CD4-positive, alpha-beta T cell treated with Interleukin-2 at 100 ng/mL for 4 hours (primary cell): ENCODE results near the gene HEBP1.

Experiments
- DNase-seq: peaks from one replicate; pipeline ENCODE4 v3.0.0-alpha.2; 2020; ENCODE audit warnings: low spot score

The HEBP1 gene

DNA sequence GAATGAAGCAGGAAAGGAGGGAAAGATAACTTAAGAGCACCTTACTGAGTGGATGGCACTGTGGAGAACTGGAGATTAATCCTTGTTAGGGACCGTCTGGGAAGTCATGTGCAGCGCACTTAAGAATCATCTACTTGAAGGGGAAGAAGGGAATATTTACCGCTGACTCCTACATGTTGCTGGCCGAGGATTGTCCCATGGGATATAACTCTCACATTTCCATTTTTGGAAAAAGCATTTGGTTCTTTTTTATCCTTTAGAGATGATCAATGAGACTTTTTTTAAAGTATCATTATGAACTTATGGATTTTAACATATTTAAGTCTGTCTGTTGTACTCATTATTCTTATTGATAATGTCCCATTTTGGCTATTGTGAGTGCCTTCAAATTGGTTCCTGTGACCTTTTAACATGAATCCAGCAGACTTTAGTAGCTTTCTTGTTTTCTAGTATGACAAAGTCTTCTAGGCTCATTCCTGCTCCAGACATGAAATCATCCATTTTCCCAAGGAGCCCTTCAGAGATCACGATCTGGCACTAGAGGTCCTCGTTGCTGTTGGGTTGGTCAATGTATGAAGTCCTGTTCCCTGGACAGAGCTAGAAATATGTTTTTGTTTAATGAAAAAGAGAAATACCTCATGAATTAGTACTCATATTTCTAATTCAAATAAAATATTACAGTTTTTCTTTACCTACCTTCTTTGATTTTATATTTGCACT, 23.9 kb upstream of the HEBP1 start:
- DNase-seq: no peak

DNA sequence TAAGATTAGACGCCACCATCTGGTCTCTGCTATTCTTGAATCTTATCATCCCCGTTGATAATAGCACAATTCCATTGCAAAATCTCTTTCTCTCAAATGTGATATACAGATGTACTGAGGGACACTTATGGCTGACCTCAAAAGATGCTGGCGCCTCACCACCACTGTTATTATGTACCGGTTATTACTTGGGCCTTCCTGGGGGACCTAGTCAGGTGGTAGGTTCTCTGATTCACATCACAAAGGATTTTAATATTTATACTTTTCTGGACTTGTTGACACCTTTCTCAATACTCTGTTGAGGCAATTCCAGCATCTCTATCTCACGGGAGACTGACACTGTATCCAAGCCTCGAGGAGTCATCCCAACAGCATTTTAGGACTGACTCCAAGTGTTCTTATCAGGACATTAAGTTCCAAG, 22.8 kb upstream of the HEBP1 start:
- no peak for DNase-seq

DNA sequence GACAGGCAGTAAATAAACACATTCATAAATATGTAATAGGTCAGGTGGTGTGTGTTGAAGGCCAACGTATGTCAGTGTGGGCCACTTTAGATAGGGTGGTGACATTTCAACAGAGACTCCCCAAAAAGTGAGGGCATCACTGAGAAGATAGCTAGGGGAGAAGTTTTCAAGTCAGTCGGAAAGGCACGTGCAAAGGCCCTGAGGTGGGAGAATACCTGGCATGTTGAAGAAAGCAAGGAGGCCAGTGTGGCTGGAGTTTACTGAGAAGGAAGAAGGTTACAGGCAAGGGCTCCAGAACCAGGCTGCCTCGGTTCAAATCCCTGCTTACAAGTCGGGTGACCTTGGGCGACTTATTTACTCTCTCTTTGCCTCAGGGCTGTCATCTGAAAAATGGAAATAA, 11.0 kb upstream of the HEBP1 start:
- no peak for DNase-seq

DNA sequence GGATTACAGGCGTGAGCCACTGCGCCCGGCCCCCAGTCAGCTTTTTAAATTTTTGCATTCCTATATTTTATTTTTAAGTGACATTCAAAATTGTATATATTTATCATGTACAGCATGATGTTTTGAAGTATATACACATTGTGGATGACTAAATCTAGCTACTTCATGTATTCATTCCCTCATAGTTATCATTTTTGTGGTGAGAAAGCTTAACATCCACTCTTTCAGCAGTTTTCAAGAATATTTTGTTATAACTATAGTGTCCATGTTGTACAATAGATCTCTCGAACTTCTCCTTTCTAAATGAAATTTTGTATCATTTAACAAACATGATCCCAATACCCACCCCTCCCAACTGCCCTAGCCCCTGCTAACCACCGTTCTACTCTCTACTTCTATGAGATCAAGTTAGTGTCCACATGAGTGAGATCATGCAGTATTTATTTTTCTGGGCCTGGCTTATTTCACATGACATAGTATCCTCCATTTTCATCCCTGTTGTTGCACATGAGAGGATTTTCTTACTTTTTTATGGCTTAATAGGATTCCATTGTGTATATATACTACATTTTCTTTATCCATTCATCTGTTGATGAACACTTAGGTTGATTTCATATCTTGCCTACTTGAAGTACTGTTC, 8.8 kb upstream of the HEBP1 start:
- no peak for DNase-seq

DNA sequence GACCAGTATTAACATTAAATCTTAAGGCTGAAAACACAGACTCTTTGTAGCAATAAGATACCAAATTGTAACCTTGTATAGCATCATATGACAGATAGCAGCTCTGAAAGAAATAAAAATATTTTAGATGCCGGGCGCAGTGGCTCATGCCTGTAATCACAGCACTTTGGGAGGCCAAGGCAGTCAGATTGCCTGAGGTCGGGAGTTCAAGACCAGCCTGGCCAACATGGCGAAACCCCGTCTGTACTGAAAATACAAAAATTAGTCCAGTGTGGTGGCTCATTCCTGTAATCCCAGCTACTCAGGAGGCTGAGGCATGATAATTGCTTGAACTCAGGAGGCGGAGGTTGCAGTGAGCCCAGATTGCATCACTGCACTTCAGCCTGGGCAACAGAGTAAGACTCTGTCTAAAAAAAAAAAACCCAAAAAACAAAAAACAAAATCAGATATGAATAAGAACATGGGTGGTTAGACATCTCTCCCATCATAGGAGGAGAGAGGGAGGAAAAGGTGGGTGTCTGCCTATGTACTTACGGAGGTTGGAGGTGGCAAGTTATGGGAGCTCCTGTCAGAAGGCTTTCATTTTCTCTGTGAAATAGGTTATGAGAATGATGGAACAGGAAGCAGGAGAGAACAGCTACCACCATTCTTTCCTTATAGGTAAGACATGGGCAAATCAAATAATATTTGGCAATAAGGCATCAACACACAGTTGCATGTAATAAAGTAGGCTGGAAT, 7.6 kb upstream of the HEBP1 start:
- DNase-seq: no peak

DNA sequence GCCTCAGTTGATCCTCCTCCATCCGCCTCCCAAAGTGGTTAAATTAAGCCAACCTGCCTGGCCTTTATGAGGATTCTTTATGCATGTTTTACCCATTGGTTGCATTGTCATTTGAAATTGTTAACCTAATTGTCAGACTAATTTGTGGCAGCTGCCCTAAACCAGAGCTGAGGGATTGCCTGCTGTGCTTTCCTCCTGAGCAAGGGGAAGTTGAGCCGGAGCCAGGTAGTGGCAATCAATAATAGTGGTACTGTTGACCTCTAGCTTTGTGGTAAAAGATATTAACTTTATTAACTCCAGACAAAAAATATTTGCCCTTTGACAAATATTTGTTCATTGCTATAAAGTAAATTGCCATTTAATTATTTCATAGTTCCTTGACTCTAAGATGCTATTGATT, 5.6 kb upstream of the HEBP1 start:
- no peak for DNase-seq

DNA sequence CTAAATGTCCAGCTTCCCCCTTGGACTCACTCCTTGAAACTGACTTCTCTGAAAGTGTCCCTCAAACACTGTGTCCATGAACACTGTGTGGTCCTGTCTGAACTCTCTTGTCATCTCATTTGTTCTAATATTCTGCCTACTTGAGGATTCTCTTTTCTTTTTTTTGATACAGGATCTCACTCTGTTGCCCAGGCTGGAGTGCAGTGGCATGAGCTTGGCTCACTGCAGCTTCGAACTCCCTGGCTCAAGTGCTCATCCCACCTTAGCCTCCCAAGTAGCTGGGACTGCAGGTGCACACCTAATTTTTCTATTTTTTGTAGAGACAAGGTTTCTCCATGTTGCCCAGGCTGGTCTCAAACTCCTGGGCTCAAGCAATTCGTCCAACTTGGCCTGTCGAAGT, 4.9 kb upstream of the HEBP1 start:
- DNase-seq: no peak

DNA sequence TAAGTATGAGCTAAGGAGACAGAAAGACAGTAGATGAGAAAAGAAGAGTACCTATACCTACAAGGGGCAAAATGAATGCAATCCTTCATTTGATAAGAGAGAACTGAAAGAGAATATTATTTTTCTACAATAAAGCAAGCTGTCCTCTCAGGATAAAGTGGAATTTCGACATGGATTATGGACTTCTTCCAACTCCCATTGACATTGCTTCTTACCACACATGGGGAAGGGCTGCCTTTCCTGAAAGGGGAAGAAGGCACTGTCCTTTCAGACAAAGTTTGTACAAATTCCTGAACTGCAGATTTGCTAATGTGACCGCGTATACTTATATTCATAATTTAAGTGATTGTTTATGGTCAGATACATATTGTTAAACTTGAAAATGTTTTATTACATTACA, 4.3 kb upstream of the HEBP1 start:
- no peak for DNase-seq

DNA sequence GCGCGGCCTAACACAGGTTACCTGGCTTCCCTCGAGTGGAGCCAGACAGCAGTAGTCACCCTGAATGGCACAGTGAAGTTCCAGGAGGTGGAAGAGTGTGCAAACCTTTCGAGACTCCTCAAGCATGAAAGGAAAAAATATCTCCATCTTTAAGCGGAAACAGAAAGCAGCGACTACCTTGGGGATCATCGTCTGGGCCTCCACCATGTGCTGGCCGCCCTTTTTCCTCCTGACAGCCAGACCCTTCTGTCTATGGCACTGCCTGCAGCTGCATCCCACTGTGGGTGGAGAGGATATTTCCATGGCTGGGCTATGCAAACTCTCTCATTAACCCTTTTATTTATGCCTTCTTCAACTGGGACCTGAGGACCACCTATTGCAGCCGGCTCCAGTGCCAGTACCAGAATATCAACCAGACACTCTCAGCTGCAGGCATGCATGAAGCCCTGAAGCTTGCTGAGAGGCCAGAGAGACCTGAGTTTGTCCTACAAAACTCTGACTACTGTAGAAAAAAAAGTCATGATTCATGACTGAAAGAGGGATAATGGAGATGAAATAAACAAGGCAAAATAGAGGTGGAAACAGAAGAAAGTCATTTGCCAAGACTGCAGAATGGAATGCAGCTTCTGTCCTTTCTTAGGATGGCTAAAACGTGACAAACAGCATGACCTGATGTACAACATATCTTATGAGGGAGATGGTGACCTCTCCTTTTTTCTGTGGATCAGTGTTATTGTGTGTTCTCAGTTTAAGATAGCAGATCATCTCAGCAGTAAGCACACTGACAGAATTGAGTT, 2.4 kb upstream of the HEBP1 start:
- no peak for DNase-seq

DNA sequence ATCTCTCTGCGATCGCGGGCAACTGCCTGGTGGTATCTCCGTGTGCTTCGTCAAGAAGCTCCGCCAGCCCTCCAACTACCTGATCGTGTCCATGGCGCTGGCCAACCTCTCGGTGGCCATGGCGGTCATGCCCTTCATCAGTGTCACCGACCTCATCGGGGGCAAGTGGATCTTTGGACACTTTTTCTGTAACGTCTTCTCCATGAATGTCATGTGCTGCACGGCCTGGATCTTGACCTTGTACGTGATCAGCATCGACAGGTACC, 1.6 kb upstream of the HEBP1 start:
- no peak for DNase-seq

DNA sequence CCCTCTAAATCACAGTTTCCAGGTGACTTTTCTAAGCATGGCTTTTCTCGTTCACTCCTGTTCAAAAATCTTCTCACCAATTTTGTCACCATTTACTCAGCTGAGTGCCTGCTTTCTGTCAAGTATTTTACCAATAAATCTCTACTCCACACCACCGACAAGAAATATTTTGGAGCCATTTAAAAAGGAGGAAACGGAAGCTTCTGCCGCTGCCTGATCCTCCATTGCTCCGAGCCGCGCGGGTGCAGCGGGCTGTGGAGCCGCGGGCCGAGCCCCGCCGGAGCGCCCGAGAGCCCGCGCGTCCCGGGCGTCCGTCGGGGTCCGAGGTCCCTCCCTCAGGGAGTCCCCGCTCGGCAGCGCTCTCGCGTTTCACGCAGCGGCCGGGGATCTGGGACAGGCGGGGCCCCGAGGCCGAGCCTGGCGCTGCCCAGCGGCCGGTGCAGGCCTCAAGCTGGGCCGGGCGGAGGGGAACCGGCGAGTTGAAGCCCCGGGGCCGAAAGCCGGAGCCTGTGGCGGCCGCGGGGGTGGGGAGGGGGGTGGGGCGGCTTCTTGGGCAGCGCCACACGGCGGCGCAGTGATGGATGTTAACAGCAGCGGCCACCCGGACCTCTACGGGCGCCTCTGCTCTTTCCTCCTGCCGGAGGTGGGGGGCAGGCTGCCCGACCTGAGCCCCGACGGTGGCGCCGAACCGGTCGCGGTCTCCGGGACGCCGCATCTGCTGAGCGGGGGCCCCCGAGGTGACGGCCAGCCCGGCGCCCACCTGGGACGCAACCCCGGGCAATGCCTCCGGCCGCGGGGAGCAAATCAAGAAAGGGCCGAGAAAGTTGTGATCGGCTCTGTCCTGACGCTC, 1.1 kb upstream of the HEBP1 start:
- DNase-seq: peak; percentile 27

DNA sequence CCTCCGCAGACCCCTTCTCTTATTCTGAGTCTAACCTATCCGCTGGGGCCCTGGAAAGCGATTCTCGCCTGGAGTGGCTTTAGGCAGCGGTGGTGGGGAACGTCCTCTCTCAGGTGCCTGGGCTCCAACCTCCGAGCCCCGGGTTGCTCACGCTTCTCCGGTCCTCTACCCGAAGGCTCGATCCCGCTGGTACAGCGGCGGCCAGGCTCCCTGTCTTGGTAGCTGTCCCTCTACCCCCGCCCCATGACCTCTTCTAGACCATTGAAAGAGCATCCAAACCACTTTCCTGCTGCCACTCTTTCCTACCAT, 505 bp upstream of the HEBP1 start:
- no peak for DNase-seq

DNA sequence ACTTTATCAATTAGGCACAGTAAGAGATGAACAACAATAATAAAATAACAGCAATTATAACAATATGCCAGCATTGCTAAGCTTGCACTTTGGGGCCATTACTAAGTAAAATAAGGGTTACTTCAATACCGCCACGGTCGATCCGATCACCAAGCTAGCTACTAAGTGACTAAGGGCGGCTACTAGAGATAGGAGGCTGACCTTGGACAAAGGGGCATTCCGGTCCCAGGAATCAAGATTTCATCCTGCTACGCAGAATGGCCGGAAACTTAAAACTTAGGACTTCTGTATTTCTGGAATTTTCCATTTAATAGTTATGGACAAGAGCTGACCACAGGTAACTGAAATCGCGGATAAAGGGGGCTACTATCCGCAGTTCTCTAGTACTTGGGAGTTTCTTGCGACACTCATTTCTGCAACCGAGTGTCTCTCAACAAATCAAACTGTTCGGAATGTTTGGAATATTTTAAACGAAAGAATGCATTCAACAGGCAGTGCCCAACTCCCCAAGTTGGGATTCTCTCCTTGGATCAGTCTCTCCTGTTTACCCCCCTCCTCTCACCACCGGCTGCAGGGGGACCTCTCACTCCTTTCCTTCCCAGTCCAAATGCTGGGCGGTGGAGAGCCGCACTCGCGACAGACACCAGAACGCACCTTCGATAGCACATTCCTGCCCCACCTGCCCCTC, 650 bp downstream of the HEBP1 start:
- no peak for DNase-seq

DNA sequence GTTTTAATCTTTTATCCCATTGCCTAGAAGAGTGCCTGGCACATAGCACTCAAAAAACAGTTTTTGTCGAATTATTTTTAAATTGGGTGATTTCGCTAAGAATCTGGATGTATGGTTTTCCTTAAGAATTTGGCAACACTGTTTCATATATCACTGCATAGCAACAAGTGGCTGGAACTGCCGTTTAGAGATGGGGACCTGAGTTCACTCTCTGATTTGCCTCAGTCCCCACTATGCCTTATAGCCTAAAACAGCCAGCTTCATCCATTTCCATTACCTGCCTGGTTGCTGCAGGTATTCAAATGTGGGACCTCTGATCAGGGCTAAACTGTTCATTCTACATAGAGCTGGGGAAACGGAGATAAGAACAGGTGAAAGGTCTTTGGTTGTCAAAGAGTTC, 1.8 kb downstream of the HEBP1 start:
- DNase-seq: no peak

DNA sequence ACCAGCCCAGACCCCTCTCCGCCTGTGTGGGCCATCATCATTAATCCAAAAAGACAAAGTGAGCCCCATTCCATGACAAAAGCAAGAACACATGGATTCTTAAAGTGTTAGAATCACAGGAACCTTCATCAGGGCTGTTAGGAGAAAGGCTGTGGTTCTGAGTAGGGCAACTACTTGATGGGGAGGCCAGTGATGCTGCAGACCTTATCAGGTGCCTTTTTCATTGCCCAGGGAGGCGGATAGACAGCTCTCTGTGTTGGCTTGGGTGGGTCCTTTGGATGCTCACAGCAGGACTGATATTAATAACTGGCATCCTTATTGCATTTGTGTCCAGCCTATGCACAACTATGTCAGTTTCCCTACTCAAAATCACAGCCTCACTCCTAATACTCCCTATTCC, 2.3 kb downstream of the HEBP1 start:
- DNase-seq: no peak

DNA sequence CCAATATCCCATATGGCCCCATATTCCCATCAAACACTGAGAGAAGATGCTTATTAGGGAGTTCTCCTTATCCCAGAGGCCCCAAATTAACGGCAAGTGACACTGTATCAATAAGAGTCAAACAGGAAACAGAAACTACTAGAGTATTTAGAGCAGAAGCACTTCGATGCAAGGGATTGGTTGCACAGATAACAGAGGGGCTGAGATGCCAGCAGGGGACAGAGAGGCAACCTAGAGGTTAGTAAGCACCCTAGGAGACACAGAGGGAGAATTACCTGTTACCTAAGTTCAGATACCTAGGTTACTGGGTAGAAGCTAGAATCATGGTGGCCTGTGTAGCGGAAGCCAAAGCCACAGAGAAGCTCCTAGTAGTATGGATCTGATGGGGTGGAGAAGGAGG, 2.9 kb downstream of the HEBP1 start:
- DNase-seq: no peak

DNA sequence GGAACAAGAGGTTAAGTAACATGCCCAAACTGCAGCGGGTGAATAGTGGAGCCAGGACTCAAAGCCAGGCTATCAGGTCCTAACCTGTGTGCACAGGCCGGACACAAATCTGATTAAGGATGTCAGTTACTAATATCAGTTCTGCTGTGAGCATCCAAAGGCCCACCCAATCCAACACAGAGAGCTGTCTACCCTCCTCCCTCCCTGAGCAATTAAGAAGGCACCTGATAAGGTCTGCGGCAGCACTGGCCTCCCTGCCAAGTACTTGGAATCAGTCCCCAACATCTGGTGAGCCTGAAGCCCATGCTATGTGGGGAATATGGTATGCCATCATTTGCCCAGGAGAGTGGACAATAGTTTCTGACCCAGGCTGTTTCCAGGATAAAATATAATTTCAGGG, 3.9 kb downstream of the HEBP1 start:
- DNase-seq: no peak

DNA sequence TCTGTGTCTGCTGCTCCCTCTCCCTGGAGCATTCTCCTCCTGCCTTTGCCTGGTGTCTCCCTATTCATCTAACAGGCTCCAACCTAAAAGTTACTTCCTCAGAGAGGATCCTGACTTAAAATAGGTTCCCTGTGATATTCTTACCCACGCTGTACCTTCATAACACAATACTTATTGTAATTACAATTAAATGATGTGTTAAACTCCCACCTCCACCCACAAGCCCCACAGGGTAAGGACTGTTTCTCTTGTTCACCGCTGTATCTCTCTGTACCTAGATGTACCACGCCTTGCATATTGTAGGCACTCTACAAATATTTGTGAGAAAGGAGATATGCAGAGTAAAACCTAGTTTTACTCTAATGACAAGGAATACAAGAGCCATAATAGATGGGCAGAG, 5.0 kb downstream of the HEBP1 start:
- no peak for DNase-seq

DNA sequence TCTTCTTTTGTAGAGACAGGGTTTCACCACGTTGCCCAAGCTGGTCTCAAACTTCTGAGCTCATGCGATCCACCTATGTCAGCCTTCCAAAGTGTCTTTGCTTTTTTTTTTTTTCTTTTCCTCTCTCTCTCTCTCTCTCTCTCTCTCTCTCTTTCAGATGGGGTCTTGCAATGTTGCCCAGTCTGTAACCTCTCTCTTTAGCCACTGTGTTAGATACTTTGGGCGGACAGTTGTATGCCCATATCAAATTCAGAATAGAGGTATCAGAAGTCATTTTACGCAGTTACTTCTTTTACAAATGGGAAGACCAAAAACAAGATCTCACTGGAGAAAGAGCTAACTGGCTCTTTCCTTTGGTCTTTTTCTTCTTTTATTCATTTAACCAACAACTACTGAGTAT, 6.7 kb downstream of the HEBP1 start:
- no peak for DNase-seq

DNA sequence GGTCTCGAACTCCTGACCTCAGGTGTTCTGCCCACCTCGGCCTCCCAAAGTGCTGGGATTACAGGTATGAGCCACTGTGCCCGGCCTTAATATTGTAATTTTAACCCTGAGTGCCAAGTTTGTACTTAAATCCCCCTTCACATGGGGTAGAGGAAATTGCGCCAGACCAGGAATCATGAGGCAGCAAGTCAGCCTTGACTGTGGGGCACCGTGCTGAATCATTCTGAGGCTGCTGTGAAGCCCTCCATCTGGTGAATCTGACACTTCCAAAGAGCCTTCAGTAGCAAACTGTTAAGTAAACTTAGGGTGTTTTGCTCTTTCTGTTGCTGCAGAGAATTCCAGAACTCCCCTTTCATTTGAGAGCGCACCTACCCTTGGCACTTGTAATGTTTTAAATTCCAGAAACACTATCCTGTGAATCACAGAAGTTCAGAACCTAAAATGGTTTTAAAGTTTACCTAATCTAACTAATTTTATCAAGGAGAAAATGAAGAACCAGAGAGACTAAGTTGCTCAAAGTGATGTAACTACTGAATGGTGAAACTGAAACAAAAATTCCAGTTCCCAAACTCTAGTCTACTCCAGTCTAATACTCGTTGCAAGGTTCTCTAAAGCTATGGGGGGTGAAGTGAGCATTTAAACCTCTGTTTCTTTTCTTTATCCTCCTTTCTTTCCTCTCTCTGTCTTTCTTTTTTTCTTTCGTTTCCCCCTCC, 7.5 kb downstream of the HEBP1 start:
- DNase-seq: no peak
